Activated naive CD8-positive, alpha-beta T cell treated with anti-CD3 and anti-CD28 coated beads, Interleukin-2, amount 10 ng/mL, durations not matched to agents 7 days and 5 days (primary cell): ENCODE results near the gene TPI1. TPM values are rescaled to one million over a fixed set of nuclear protein-coding genes. Genes with fewer than 3 reads are reported as not detected.

Source experiments
- ATAC-seq: fragments of 150-1000 bp; cut with Tn5 transposase; one replicate; pipeline ENCODE4 v1.10.0; 2021; ENCODE audit warnings: low read depth, moderate library complexity
- POLR2A ChIA-PET: fragments of 350-600 bp; sonication (Branson Sonifier 250); formaldehyde crosslinking; loops from one replicate; lab custom pipeline; 2021; ENCODE audit warnings: antibody characterized with exemption; lab: Charles Lee
- DNase-seq: peaks from one replicate; pipeline ENCODE4 v3.0.0; 2021
- H3K27ac Mint-ChIP-seq: one replicate; pipeline ENCODE4 v1.8.0; 2022; ENCODE audit warnings: mild to moderate bottlenecking, mixed read lengths
- H3K27me3 Mint-ChIP-seq: one replicate; pipeline ENCODE4 v1.8.0; 2022; ENCODE audit warnings: mild to moderate bottlenecking, moderate library complexity, mixed read lengths
- H3K36me3 Mint-ChIP-seq: one replicate; pipeline ENCODE4 v1.8.0; 2021; ENCODE audit warnings: mild to moderate bottlenecking, mixed read lengths
- H3K4me1 Mint-ChIP-seq: one replicate; pipeline ENCODE4 v1.8.0; 2021; ENCODE audit warnings: mixed read lengths
- H3K4me3 Mint-ChIP-seq: one replicate; pipeline ENCODE4 v1.8.0; 2022; ENCODE audit warnings: mild to moderate bottlenecking, moderate library complexity, mixed read lengths
- H3K9me3 Mint-ChIP-seq: one replicate; pipeline ENCODE4 v1.8.0; 2021; ENCODE audit warnings: mixed read lengths
- total RNA-seq, 2 experiments: library from RNA; stranded (reverse); gene quantifications; one replicate each; pipeline ENCODE4 v1.2.3, GENCODE V29; 2021

Gene TPI1
- total RNA-seq, 2 experiments from 2014 or later, result 1,129 to 1,200 TPM

GRCh38 chr12:6843118-6843902 lies 24.0 kb upstream of the TPI1 start:
- H3K9me3 Mint-ChIP-seq, result no peaks in the 10 kb centered on the region
- POLR2A ChIA-PET, result interaction anchor here (1.0 to 1.5 kb wide), 3 partner anchors 10 to 30 kb away, joined by 3 read pairs; partner anchors contain the start of gene SPSB2
- peaks cover 14% of the 10 kb centered on the region for H3K36me3 Mint-ChIP-seq
- H3K4me1 Mint-ChIP-seq, result peaks cover 3% of the 10 kb centered on the region
- no peak for DNase-seq
- no peaks in the 10 kb centered on the region for H3K27me3 Mint-ChIP-seq
- H3K4me3 Mint-ChIP-seq, result no peak overlapping the region
- no peak overlapping the region for H3K27ac Mint-ChIP-seq
- ATAC-seq, result no peak

GRCh38 chr12:6845395-6845794 lies 21.9 kb upstream of the TPI1 start:
- peaks cover 28% of the 10 kb centered on the region for H3K36me3 Mint-ChIP-seq
- ATAC-seq (no peak), DNase-seq (no peak)
- POLR2A ChIA-PET, result interaction anchor here (1.0 kb wide), 1 partner anchor 22 kb away, joined by 4 read pairs; the partner anchor contains the start of gene TPI1
- H3K27ac Mint-ChIP-seq, result no peak overlapping the region
- H3K27me3 Mint-ChIP-seq, result no peaks in the 10 kb centered on the region
- peaks cover 18% of the 10 kb centered on the region for H3K4me1 Mint-ChIP-seq
- no peak overlapping the region for H3K4me3 Mint-ChIP-seq
- no peaks in the 10 kb centered on the region for H3K9me3 Mint-ChIP-seq

GRCh38 chr12:6846316-6846869 lies 20.9 kb upstream of the TPI1 start:
- Mint-ChIP-seq H3K9me3 (no peaks in the 10 kb centered on the region), H3K4me1 (peaks cover 21% of the 10 kb centered on the region), H3K27ac (no peak overlapping the region), H3K4me3 (no peak overlapping the region), H3K36me3 (peaks cover 32% of the 10 kb centered on the region), H3K27me3 (no peaks in the 10 kb centered on the region)
- POLR2A ChIA-PET, result interaction anchor here (1.0 kb wide), 1 partner anchor 21 kb away, joined by 4 read pairs; the partner anchor contains the start of gene TPI1
- ATAC-seq (no peak), DNase-seq (no peak)

GRCh38 chr12:6847676-6848075 lies 19.7 kb upstream of the TPI1 start:
- Mint-ChIP-seq H3K9me3 (no peaks in the 10 kb centered on the region), H3K27ac (peak overlapping the region; percentile 57), H3K4me1 (peaks cover 21% of the 10 kb centered on the region), H3K4me3 (no peak overlapping the region), H3K36me3 (peaks cover 32% of the 10 kb centered on the region), H3K27me3 (no peaks in the 10 kb centered on the region)
- POLR2A ChIA-PET, result interaction anchor here (0.7 to 1.4 kb wide), 2 partner anchors 19 to 158 kb away, joined by 3 to 6 read pairs; partner anchors contain the start of genes TPI1 and ZNF384
- ATAC-seq (no peak), DNase-seq (no peak)

GRCh38 chr12:6849427-6849826 lies 17.9 kb upstream of the TPI1 start:
- no peak for ATAC-seq

GRCh38 chr12:6849976-6850560 lies 17.3 kb upstream of the TPI1 start:
- H3K4me3 Mint-ChIP-seq, result peak overlapping the region; percentile 96
- peaks cover 37% of the 10 kb centered on the region for H3K4me1 Mint-ChIP-seq
- H3K36me3 Mint-ChIP-seq, result peaks cover 34% of the 10 kb centered on the region
- DNase-seq (no peak), ATAC-seq (no peak)
- H3K27ac Mint-ChIP-seq, result peak overlapping the region; percentile 84
- POLR2A ChIA-PET, result interaction anchor here (0.5 to 7.2 kb wide), 4 partner anchors 9 to 123 kb away, joined by 3 to 106 read pairs (median 13); partner anchors contain the start of genes GNB3 and TPI1
- no peaks in the 10 kb centered on the region for H3K9me3 Mint-ChIP-seq
- no peaks in the 10 kb centered on the region for H3K27me3 Mint-ChIP-seq

More at GRCh38 chr12:6849427-6849826, 17.9 kb upstream of the TPI1 start:
- Mint-ChIP-seq H3K9me3 (no peaks in the 10 kb centered on the region), H3K36me3 (peaks cover 34% of the 10 kb centered on the region), H3K4me3 (peak overlapping the region; percentile 96), H3K27me3 (no peaks in the 10 kb centered on the region), H3K27ac (peak overlapping the region; percentile 69), H3K4me1 (peaks cover 35% of the 10 kb centered on the region)
- POLR2A ChIA-PET, result interaction anchor here (1.4 to 7.2 kb wide), 3 partner anchors 8 to 17 kb away, joined by 4 to 106 read pairs (median 20); partner anchors contain the start of genes GNB3 and TPI1
- no peak for DNase-seq

GRCh38 chr12:6850796-6851152 lies 16.6 kb upstream of the TPI1 start:
- peaks cover 34% of the 10 kb centered on the region for H3K36me3 Mint-ChIP-seq
- H3K27me3 Mint-ChIP-seq, result no peaks in the 10 kb centered on the region
- ATAC-seq, result no peak
- H3K9me3 Mint-ChIP-seq, result no peaks in the 10 kb centered on the region
- no peak for DNase-seq
- peak overlapping the region; percentile 96 for H3K4me3 Mint-ChIP-seq
- H3K27ac Mint-ChIP-seq, result peak overlapping the region; percentile 99
- peaks cover 37% of the 10 kb centered on the region for H3K4me1 Mint-ChIP-seq
- POLR2A ChIA-PET, result interaction anchor here (0.6 to 7.2 kb wide), 26 partner anchors 10 to 318 kb away, joined by 3 to 106 read pairs (median 10); partner anchors contain the start of genes C12orf57, C1RL, COPS7A and ENO2

- Mint-ChIP-seq H3K27me3 (no peaks in the 10 kb centered on the region), H3K36me3 (peaks cover 34% of the 10 kb centered on the region), H3K4me3 (peak within 1 kb of the TSS; percentile 96), H3K27ac (peak within 1 kb of the TSS; percentile 99), H3K4me1 (peaks cover 37% of the 10 kb centered on the region), H3K9me3 (no peaks in the 10 kb centered on the region)
- DNase-seq, result peak; percentile 86
- ATAC-seq, result peak; percentile 55
- POLR2A ChIA-PET, result interaction anchor here (0.6 to 7.2 kb wide), 37 partner anchors 9 to 1232 kb away, joined by 3 to 106 read pairs (median 5); partner anchors contain the start of genes C12orf57, C1RL, COPS7A and ENO2
These were observed 16.0 kb upstream of the TPI1 start, which contains the start of gene CDCA3 for GRCh38 chr12:6851153-6851920. CDCA3 (minus strand) TSS chr12:6851286; CDS start chr12:6850952, 334 bp downstream.

- Mint-ChIP-seq H3K4me1 (peaks cover 37% of the 10 kb centered on the region), H3K36me3 (peaks cover 30% of the 10 kb centered on the region), H3K27me3 (no peaks in the 10 kb centered on the region), H3K27ac (peak within 1 kb of the TSS; percentile 99), H3K9me3 (no peaks in the 10 kb centered on the region), H3K4me3 (peak within 1 kb of the TSS; percentile 96)
- POLR2A ChIA-PET, result interaction anchor here (0.6 to 7.2 kb wide), 37 partner anchors 9 to 400 kb away, joined by 3 to 106 read pairs (median 5); partner anchors contain the start of genes C12orf57, C1RL, COPS7A and GNB3
- ATAC-seq (peak; percentile 79), DNase-seq (peak; percentile 94)
These were observed 15.2 kb upstream of the TPI1 start, which contains the start of gene USP5 for GRCh38 chr12:6851921-6852650. USP5 (plus strand) TSS chr12:6852150; CDS start chr12:6852180, 30 bp downstream.

- H3K36me3 Mint-ChIP-seq, result peaks cover 30% of the 10 kb centered on the region
- no peaks in the 10 kb centered on the region for H3K9me3 Mint-ChIP-seq
- H3K4me3 Mint-ChIP-seq, result peak overlapping the region; percentile 96
- H3K27ac Mint-ChIP-seq, result peak overlapping the region; percentile 99
- ATAC-seq (no peak), DNase-seq (peak; percentile 63)
- peaks cover 35% of the 10 kb centered on the region for H3K4me1 Mint-ChIP-seq
- H3K27me3 Mint-ChIP-seq, result no peaks in the 10 kb centered on the region
- POLR2A ChIA-PET, result interaction anchor here (0.8 to 7.2 kb wide), 25 partner anchors 8 to 400 kb away, joined by 3 to 106 read pairs (median 9); partner anchors contain the start of genes C12orf57, C1RL, COPS7A and GNB3
These were observed 14.5 kb upstream of the TPI1 start for GRCh38 chr12:6852651-6853354.

- peaks cover 32% of the 10 kb centered on the region for H3K4me1 Mint-ChIP-seq
- DNase-seq, result no peak
- H3K27me3 Mint-ChIP-seq, result no peaks in the 10 kb centered on the region
- ATAC-seq, result no peak
- POLR2A ChIA-PET, result interaction anchor here (0.5 to 7.2 kb wide), 8 partner anchors 13 to 175 kb away, joined by 3 to 106 read pairs (median 22); partner anchors contain the start of genes GNB3, MLF2, SPSB2 and TPI1
- H3K27ac Mint-ChIP-seq, result peak overlapping the region; percentile 99
- H3K9me3 Mint-ChIP-seq, result no peaks in the 10 kb centered on the region
- peaks cover 27% of the 10 kb centered on the region for H3K36me3 Mint-ChIP-seq
- H3K4me3 Mint-ChIP-seq, result peak overlapping the region; percentile 96
These were observed 13.7 kb upstream of the TPI1 start for GRCh38 chr12:6853626-6854025.
